ENCODE measurements around the gene POR.

Gene POR

GRCh38 chr7:75987805-75988567 lies 73.0 kb downstream of the POR start:
- no peak overlapping the region for H2BK15ac ChIP-seq (ENCODE audit: low read length)
- H3K4me2 ChIP-seq (ENCODE audit: insufficient read depth, low read length, poor library complexity, severe bottlenecking) = no peak overlapping the region
- no peak overlapping the region for H2AFZ ChIP-seq (ENCODE audit: low read length)
- peak overlapping the region; percentile 17 for H3K18ac ChIP-seq (ENCODE audit: low read length)
- no peak overlapping the region for H2BK12ac ChIP-seq (ENCODE audit: low read length)
- no peak for DNase-seq (ENCODE audit: low spot score)
- peak overlapping the region; percentile 65 for H4K8ac ChIP-seq (ENCODE audit: low read depth, low read length)
- H3K4ac ChIP-seq (ENCODE audit: low read length) = no peak overlapping the region
- no peak overlapping the region for H2BK120ac ChIP-seq (ENCODE audit: low read depth, low read length)
- peaks cover 25 to 51% of the 10 kb centered on the region in 2 donors for H3K36me3 ChIP-seq (replicated peaks in 1 of 2; ENCODE audit: control insufficient read depth in 2 of 2, insufficient read depth in 2 of 2, low read length in 2 of 2)
- H3K23ac ChIP-seq (ENCODE audit: low read depth, low read length, poor library complexity) = peak overlapping the region; percentile 31
- H2AK5ac ChIP-seq (ENCODE audit: low read depth, low read length) = no peak overlapping the region
- no peaks in the 10 kb centered on the region for H3K27me3 ChIP-seq (ENCODE audit: control insufficient read depth in 3 of 3, insufficient read depth in 3 of 3, low read depth in 1 of 3, low read length in 3 of 3)
- no peak overlapping the region for H3K14ac ChIP-seq (ENCODE audit: low read length)
- H3K9ac ChIP-seq (ENCODE audit: low read depth, low read length, poor library complexity) = no peak overlapping the region
- no peak overlapping the region for H3K4me3 ChIP-seq (ENCODE audit: low read length in 2 of 2)
- H3K9me3 ChIP-seq (replicated peaks in 1 of 2; ENCODE audit: control insufficient read depth in 2 of 2, insufficient read depth in 1 of 2, low read depth in 1 of 2, low read length in 2 of 2) = no peaks in the 10 kb centered on the region
- peak overlapping the region; percentile 24 for H2BK5ac ChIP-seq (ENCODE audit: low read length)
- no CpG with 5 or more reads among the region's 30 CpGs for WGBS, 2 donors (ENCODE audit: extremely low coverage in 2 of 2, insufficient read length in 2 of 2, insufficient replicate concordance in 1 of 2)
- no peak overlapping the region for H3K27ac ChIP-seq (replicated peaks; ENCODE audit: low read length)
- H3K4me1 ChIP-seq (ENCODE audit: control insufficient read depth in 2 of 2, insufficient read depth in 1 of 2, low read depth in 1 of 2, low read length in 2 of 2) = peaks cover 4 to 9% of the 10 kb centered on the region in 2 donors
- peaks cover 6% of the 10 kb centered on the region for H3K79me1 ChIP-seq (ENCODE audit: low read depth, low read length)
- no peak overlapping the region for H4K91ac ChIP-seq (ENCODE audit: low read depth, low read length, poor library complexity)

GRCh38 chr7:75988568-75989499 lies 73.9 kb downstream of the POR start:
- Histone ChIP-seq H3K79me1 (ENCODE audit: low read depth, low read length) (peaks cover 6% of the 10 kb centered on the region), H3K23ac (ENCODE audit: low read depth, low read length, poor library complexity) (peak overlapping the region; percentile 31), H3K9me3 (replicated peaks in 1 of 2; ENCODE audit: control insufficient read depth in 2 of 2, insufficient read depth in 1 of 2, low read depth in 1 of 2, low read length in 2 of 2) (no peaks in the 10 kb centered on the region), H2AK5ac (ENCODE audit: low read depth, low read length) (peak overlapping the region; percentile 94), H2BK12ac (ENCODE audit: low read length) (no peak overlapping the region), H3K27me3 (ENCODE audit: control insufficient read depth in 3 of 3, insufficient read depth in 3 of 3, low read depth in 1 of 3, low read length in 3 of 3) (no peaks in the 10 kb centered on the region), H3K4me1 (ENCODE audit: control insufficient read depth in 2 of 2, insufficient read depth in 1 of 2, low read depth in 1 of 2, low read length in 2 of 2) (peaks cover 7 to 16% of the 10 kb centered on the region in 2 donors), H3K36me3 (replicated peaks in 1 of 2; ENCODE audit: control insufficient read depth in 2 of 2, insufficient read depth in 2 of 2, low read length in 2 of 2) (peaks cover 19 to 43% of the 10 kb centered on the region in 2 donors), H2AFZ (ENCODE audit: low read length) (no peak overlapping the region), H3K4me2 (ENCODE audit: insufficient read depth, low read length, poor library complexity, severe bottlenecking) (no peak overlapping the region), H3K18ac (ENCODE audit: low read length) (peak overlapping the region; percentile 74), H3K14ac (ENCODE audit: low read length) (no peak overlapping the region), H3K27ac (replicated peaks; ENCODE audit: low read length) (no peak overlapping the region), H3K4ac (ENCODE audit: low read length) (no peak overlapping the region), H3K9ac (ENCODE audit: low read depth, low read length, poor library complexity) (peak overlapping the region; percentile 30), H4K91ac (ENCODE audit: low read depth, low read length, poor library complexity) (no peak overlapping the region), H2BK5ac (ENCODE audit: low read length) (no peak overlapping the region), H2BK120ac (ENCODE audit: low read depth, low read length) (no peak overlapping the region), H2BK15ac (ENCODE audit: low read length) (peak overlapping the region; percentile 67), H4K8ac (ENCODE audit: low read depth, low read length) (no peak overlapping the region), H3K4me3 (ENCODE audit: low read length in 2 of 2) (no peak overlapping the region)
- no CpG with 5 or more reads among the region's 31 CpGs for whole genome bisulfite sequencing, 2 donors (ENCODE audit: extremely low coverage in 2 of 2, insufficient read length in 2 of 2, insufficient replicate concordance in 1 of 2)
- no peak for DNase-seq (ENCODE audit: low spot score)

GRCh38 chr7:75989500-75990388 lies 74.8 kb downstream of the POR start:
- DNase-seq (ENCODE audit: low spot score) = no peak
- no peak overlapping the region for H3K4ac ChIP-seq (ENCODE audit: low read length)
- H3K18ac ChIP-seq (ENCODE audit: low read length) = peak overlapping the region; percentile 76
- no CpG with 5 or more reads among the region's 21 CpGs for WGBS, 2 donors (ENCODE audit: extremely low coverage in 2 of 2, insufficient read length in 2 of 2, insufficient replicate concordance in 1 of 2)
- no peak overlapping the region for H4K8ac ChIP-seq (ENCODE audit: low read depth, low read length)
- peak overlapping the region; percentile 41 for H2BK12ac ChIP-seq (ENCODE audit: low read length)
- peak overlapping the region; percentile 65 for H3K23ac ChIP-seq (ENCODE audit: low read depth, low read length, poor library complexity)
- H3K4me2 ChIP-seq (ENCODE audit: insufficient read depth, low read length, poor library complexity, severe bottlenecking) = no peak overlapping the region
- H3K4me1 ChIP-seq (ENCODE audit: control insufficient read depth in 2 of 2, insufficient read depth in 1 of 2, low read depth in 1 of 2, low read length in 2 of 2) = peaks cover 9 to 16% of the 10 kb centered on the region in 2 donors
- no peaks in the 10 kb centered on the region for H3K9me3 ChIP-seq (replicated peaks in 1 of 2; ENCODE audit: control insufficient read depth in 2 of 2, insufficient read depth in 1 of 2, low read depth in 1 of 2, low read length in 2 of 2)
- H2AFZ ChIP-seq (ENCODE audit: low read length) = no peak overlapping the region
- no peak overlapping the region for H2BK120ac ChIP-seq (ENCODE audit: low read depth, low read length)
- peak overlapping the region; percentile 82 for H2BK5ac ChIP-seq (ENCODE audit: low read length)
- H2AK5ac ChIP-seq (ENCODE audit: low read depth, low read length) = peak overlapping the region; percentile 94
- peaks cover 15 to 34% of the 10 kb centered on the region in 2 donors for H3K36me3 ChIP-seq (replicated peaks in 1 of 2; ENCODE audit: control insufficient read depth in 2 of 2, insufficient read depth in 2 of 2, low read length in 2 of 2)
- no peak overlapping the region for H3K27ac ChIP-seq (replicated peaks; ENCODE audit: low read length)
- peak overlapping the region; percentile 24 for H4K91ac ChIP-seq (ENCODE audit: low read depth, low read length, poor library complexity)
- H3K4me3 ChIP-seq (ENCODE audit: low read length in 2 of 2) = no peak overlapping the region
- no peaks in the 10 kb centered on the region for H3K27me3 ChIP-seq (ENCODE audit: control insufficient read depth in 3 of 3, insufficient read depth in 3 of 3, low read depth in 1 of 3, low read length in 3 of 3)
- no peak overlapping the region for H3K14ac ChIP-seq (ENCODE audit: low read length)
- H2BK15ac ChIP-seq (ENCODE audit: low read length) = peak overlapping the region; percentile 98
- peaks cover 3% of the 10 kb centered on the region for H3K79me1 ChIP-seq (ENCODE audit: low read depth, low read length)
- H3K9ac ChIP-seq (ENCODE audit: low read depth, low read length, poor library complexity) = peak overlapping the region; percentile 77

Data from neuronal stem cell (in vitro differentiated cells).